SH-SY5Y (cell line): ENCODE data around the gene BORCS5.

Experiments
- GATA2 ChIP-seq: IDR thresholded peaks from 2 replicates; pipeline ENCODE4 v1.6.1; 2011; ENCODE audit warnings: mild to moderate bottlenecking, low read depth, low read length
- GATA3 ChIP-seq: IDR thresholded peaks from 2 replicates; pipeline ENCODE4 v1.6.1; 2011; ENCODE audit warnings: low read depth, mild to moderate bottlenecking, low read length, moderate library complexity

- TF ChIP-seq GATA2 (no peak), GATA3 (no peak)
Observed at GRCh38 chr12:12349711-12350665, 6.9 kb upstream of the BORCS5 start, which contains the start of gene MANSC1.
